GM12892 (cell line): ENCODE results near the gene STX7.

Experiments used
- POLR2A ChIP-seq: IDR thresholded peaks from 2 replicates; pipeline ENCODE4 v1.6.1; 2011; ENCODE audit warnings: low read depth, low read length, control low read depth
- POLR2AphosphoS5 ChIP-seq: IDR thresholded peaks from 2 replicates; pipeline ENCODE4 v1.6.1; 2011; ENCODE audit warnings: low read depth, low read length, control low read depth
- TAF1 ChIP-seq: IDR thresholded peaks from 2 replicates; pipeline ENCODE4 v1.6.1; 2011; ENCODE audit warnings: low read depth, mild to moderate bottlenecking, control low read depth, low read length, borderline replicate concordance

- no peak for TF ChIP-seq POLR2AphosphoS5
- no peak for TF ChIP-seq POLR2A
- no peak for TF ChIP-seq TAF1
Observed at GRCh38 chr6:132551214-132551613, 38.3 kb upstream of the STX7 start.
